GM12865 (cell line): ENCODE results near the gene KIAA1217.

Experiments
- DNase-seq: peaks from one replicate; pipeline ENCODE4 v3.0.0; 2010; ENCODE audit warnings: low read depth
- H3K4me3 ChIP-seq: 2 replicates; pipeline ENCODE4 v1.5.1; 2011; ENCODE audit warnings: mild to moderate bottlenecking, low read depth, low read length, control low read depth
- CTCF ChIP-seq: IDR thresholded peaks from 2 replicates; pipeline ENCODE4 v1.5.1; 2011; ENCODE audit warnings: low read length, control low read depth, low read depth, inconsistent platforms; ENCODE audit not compliant: insufficient read depth; ENCODE audit errors: missing control alignments

KIAA1217 gene

GRCh38 chr10:24239289-24240040 lies 30.5 kb downstream of the KIAA1217 start:
- no peak overlapping the region for H3K4me3 ChIP-seq
- DNase-seq = no peak
- TF ChIP-seq CTCF = no peak

GRCh38 chr10:24240041-24240751 lies 31.3 kb downstream of the KIAA1217 start:
- H3K4me3 ChIP-seq = no peak overlapping the region
- DNase-seq = no peak
- no peak for TF ChIP-seq CTCF

GRCh38 chr10:24241536-24242040 lies 32.6 kb downstream of the KIAA1217 start:
- no peak for DNase-seq
- H3K4me3 ChIP-seq = no peak overlapping the region
- no peak for TF ChIP-seq CTCF

GRCh38 chr10:24242562-24242961 lies 33.6 kb downstream of the KIAA1217 start:
- H3K4me3 ChIP-seq = no peak overlapping the region
- DNase-seq = no peak
- TF ChIP-seq CTCF = no peak

- DNase-seq = no peak
- no peak overlapping the region for H3K4me3 ChIP-seq
- no peak for TF ChIP-seq CTCF
Observed at GRCh38 chr10:24246365-24246764, 37.4 kb downstream of the KIAA1217 start.

GRCh38 chr10:24247841-24248240 lies 38.9 kb downstream of the KIAA1217 start:
- H3K4me3 ChIP-seq = no peak overlapping the region
- no peak for TF ChIP-seq CTCF
- DNase-seq = no peak
